HEK293T (cell line): Measurements from ENCODE around the gene CACNG7.

ENCODE experiments used
- CTCF ChIA-PET: fragments of 350-600 bp; formaldehyde crosslinking; extraction: SDS; loops from one replicate; lab custom pipeline; 2021; ENCODE audit warnings: antibody characterized with exemption, inconsistent platforms; lab: Yijun Ruan, JAX
- POLR2A ChIA-PET: fragments of 350-600 bp; formaldehyde crosslinking; extraction: SDS; loops from one replicate; lab custom pipeline; 2020; ENCODE audit warnings: antibody characterized with exemption, inconsistent platforms; lab: Yijun Ruan, JAX
- DNase-seq: peaks from one replicate; pipeline ENCODE4 v3.0.0; 2012; ENCODE audit warnings: mixed read lengths; ENCODE audit errors: extremely low spot score
- ARNT ChIP-seq: fragments of 450-650 bp; IDR thresholded peaks from 2 replicates; pipeline ENCODE4 v1.6.1; 2017; ENCODE audit warnings: mild to moderate bottlenecking
- BHLHE40 ChIP-seq: fragments of 450-650 bp; IDR thresholded peaks from 2 replicates; pipeline ENCODE4 v1.6.1; 2016; ENCODE audit warnings: mild to moderate bottlenecking, moderate library complexity, borderline replicate concordance
- CTBP1 ChIP-seq: fragments of 450-650 bp; IDR thresholded peaks from 2 replicates; pipeline ENCODE4 v1.6.1; 2016; ENCODE audit warnings: borderline replicate concordance
- ELF4 ChIP-seq: fragments of 450-650 bp; IDR thresholded peaks from 2 replicates; pipeline ENCODE4 v1.6.1; 2017; ENCODE audit warnings: antibody characterized with exemption
- FOXA1 ChIP-seq: fragments of 450-650 bp; IDR thresholded peaks from 2 replicates; pipeline ENCODE4 v1.6.1; 2016; ENCODE audit warnings: mild to moderate bottlenecking
- FOXK2 ChIP-seq: fragments of 450-650 bp; IDR thresholded peaks from 2 replicates; pipeline ENCODE4 v1.6.1; 2016; ENCODE audit warnings: mild to moderate bottlenecking
- FOXM1 ChIP-seq: fragments of 450-650 bp; IDR thresholded peaks from 2 replicates; pipeline ENCODE4 v1.6.1; 2017; ENCODE audit warnings: mild to moderate bottlenecking, borderline replicate concordance
- HDGF ChIP-seq: fragments of 450-650 bp; IDR thresholded peaks from 2 replicates; pipeline ENCODE4 v1.6.1; 2017; ENCODE audit warnings: antibody characterized with exemption, borderline replicate concordance
- L3MBTL2 ChIP-seq: fragments of 450-650 bp; conservative IDR thresholded peaks from 2 replicates; pipeline ENCODE4 v1.6.1; 2016; ENCODE audit warnings: mild to moderate bottlenecking
- LEF1 ChIP-seq: fragments of 450-650 bp; IDR thresholded peaks from 2 replicates; pipeline ENCODE4 v1.6.1; 2017; ENCODE audit warnings: mild to moderate bottlenecking, borderline replicate concordance
- NFRKB ChIP-seq: fragments of 450-650 bp; IDR thresholded peaks from 2 replicates; pipeline ENCODE4 v1.6.1; 2016; ENCODE audit warnings: mild to moderate bottlenecking, moderate library complexity
- PKNOX1 ChIP-seq: fragments of 450-650 bp; IDR thresholded peaks from 2 replicates; pipeline ENCODE4 v1.6.1; 2016
- SP1 ChIP-seq: fragments of 450-650 bp; IDR thresholded peaks from 2 replicates; pipeline ENCODE4 v1.6.1; 2017
- SUZ12 ChIP-seq: fragments of 450-650 bp; IDR thresholded peaks from 2 replicates; pipeline ENCODE4 v1.6.1; 2016; ENCODE audit warnings: mild to moderate bottlenecking
- TARDBP ChIP-seq: fragments of 450-650 bp; IDR thresholded peaks from 2 replicates; pipeline ENCODE4 v1.6.1; 2016
- ZNF384 ChIP-seq: fragments of 450-650 bp; IDR thresholded peaks from 2 replicates; pipeline ENCODE4 v1.6.1; 2016

CACNG7 gene

GRCh38 chr19:53908935-53909415 lies at the start of gene CACNG7:
Gene CACNG7 (plus strand): TSS chr19:53909278. CDS start chr19:53912832, 3,554 bp downstream.
- ChIA-PET CTCF (no interaction called here), POLR2A (no interaction called here)
- DNase-seq = no peak
- TF ChIP-seq NFRKB (no peak), TARDBP (no peak), L3MBTL2 (no peak), ZNF384 (no peak), CTBP1 (no peak), LEF1 (no peak), BHLHE40 (no peak), ELF4 (no peak), PKNOX1 (no peak), FOXA1 (no peak), ARNT (no peak), HDGF (no peak), FOXM1 (no peak), SP1 (no peak)

- CTCF ChIA-PET = interaction anchor here (1.6 kb wide), 1 partner anchor 11 kb away, joined by 5 read pairs; no protein-coding TSS in a partner anchor
- TF ChIP-seq NFRKB = no peak
- no peak for TF ChIP-seq FOXK2
- no peak for TF ChIP-seq SP1
- no peak for TF ChIP-seq ZNF384
- no peak for TF ChIP-seq ELF4
- no peak for TF ChIP-seq SUZ12
- TF ChIP-seq CTBP1 = no peak
- no peak for TF ChIP-seq BHLHE40
- TF ChIP-seq TARDBP = no peak
- DNase-seq = no peak
- POLR2A ChIA-PET = no interaction called here
These were observed 44.7 kb upstream of the CACNG7 start for GRCh38 chr19:53864308-53864836.

- DNase-seq = no peak
- POLR2A ChIA-PET = interaction anchor here (1.2 kb wide), 1 partner anchor 14 kb away, joined by 9 read pairs; no protein-coding TSS in a partner anchor
These were observed 43.6 kb upstream of the CACNG7 start for GRCh38 chr19:53865523-53865917.

GRCh38 chr19:53865918-53866864 lies 42.9 kb upstream of the CACNG7 start:
- TF ChIP-seq FOXK2 (no peak), SUZ12 (no peak), NFRKB (no peak), FOXM1 (no peak), ZNF384 (no peak), SP1 (no peak), L3MBTL2 (no peak), LEF1 (no peak), TARDBP (no peak), FOXA1 (no peak), PKNOX1 (no peak), ELF4 (no peak)
- CTCF ChIA-PET = interaction anchor here (1.0 to 1.7 kb wide), 2 partner anchors 158 to 164 kb away, joined by 4 to 5 read pairs; no protein-coding TSS in a partner anchor
- no peak for DNase-seq
- POLR2A ChIA-PET = interaction anchor here (1.2 to 1.3 kb wide), 2 partner anchors 13 to 112 kb away, joined by 4 to 9 read pairs; no protein-coding TSS in a partner anchor

More at GRCh38 chr19:53865523-53865917, 43.6 kb upstream of the CACNG7 start:
- CTCF ChIA-PET = interaction anchor here (1.0 to 1.7 kb wide), 3 partner anchors 12 to 164 kb away, joined by 4 to 5 read pairs (median 5); no protein-coding TSS in a partner anchor
- TF ChIP-seq NFRKB (no peak), HDGF (no peak), SP1 (no peak), CTBP1 (no peak)

- TF ChIP-seq SP1 (no peak), CTBP1 (no peak), FOXM1 (no peak), ARNT (no peak), L3MBTL2 (no peak), PKNOX1 (no peak), ELF4 (no peak), TARDBP (no peak), SUZ12 (no peak), NFRKB (no peak), BHLHE40 (no peak), HDGF (no peak), LEF1 (no peak), FOXK2 (no peak), ZNF384 (no peak), FOXA1 (no peak)
- ChIA-PET CTCF (interaction anchor here (0.8 to 1.7 kb wide), 3 partner anchors 157 to 164 kb away, joined by 3 to 5 read pairs (median 4); no protein-coding TSS in a partner anchor), POLR2A (interaction anchor here (0.9 to 2.6 kb wide), 3 partner anchors 8 to 112 kb away, joined by 3 to 39 read pairs (median 4); no protein-coding TSS in a partner anchor)
- no peak for DNase-seq
These were observed 42.2 kb upstream of the CACNG7 start for GRCh38 chr19:53866865-53867224.
